HFF-Myc (cell line): ENCODE results near the gene TAX1BP1.

Experiments used
- DNase-seq: peaks from one replicate; pipeline ENCODE4 v3.0.0-alpha.2; 2011; ENCODE audit warnings: low read depth; ENCODE audit errors: extremely low read depth
- H3K4me3 ChIP-seq: replicated peaks from 2 replicates; pipeline ENCODE4 v1.5.1; 2011; ENCODE audit warnings: low read depth, mild to moderate bottlenecking, control low read depth, low read length
- CTCF ChIP-seq: IDR thresholded peaks from 2 replicates; pipeline ENCODE4 v1.5.1; 2012; ENCODE audit warnings: mild to moderate bottlenecking, low read depth, low read length, control low read depth; ENCODE audit errors: missing control alignments

TAX1BP1 gene

GRCh38 chr7:27775782-27776181 is 35.8 kb downstream of the TAX1BP1 start:
- no peak for DNase-seq
- H3K4me3 ChIP-seq = no peak overlapping the region
- TF ChIP-seq CTCF = no peak

- H3K4me3 ChIP-seq = no peak overlapping the region
- no peak for TF ChIP-seq CTCF
- no peak for DNase-seq
Observed at GRCh38 chr7:27777662-27778061, 37.7 kb downstream of the TAX1BP1 start.

GRCh38 chr7:27779873-27780272 is 39.9 kb downstream of the TAX1BP1 start:
- DNase-seq = no peak
- no peak overlapping the region for H3K4me3 ChIP-seq
- TF ChIP-seq CTCF = no peak

GRCh38 chr7:27781188-27781587 is 41.2 kb downstream of the TAX1BP1 start:
- H3K4me3 ChIP-seq = no peak overlapping the region
- no peak for TF ChIP-seq CTCF
- DNase-seq = no peak

GRCh38 chr7:27782849-27783248 is 42.9 kb downstream of the TAX1BP1 start:
- TF ChIP-seq CTCF = no peak
- H3K4me3 ChIP-seq = no peak overlapping the region
- DNase-seq = no peak

- peak; percentile 45 for TF ChIP-seq CTCF
- DNase-seq = peak; percentile 17
- no peak overlapping the region for H3K4me3 ChIP-seq
Observed at GRCh38 chr7:27784399-27785053, 44.6 kb downstream of the TAX1BP1 start.

- DNase-seq = no peak
- H3K4me3 ChIP-seq = no peak overlapping the region
- TF ChIP-seq CTCF = no peak
Observed at GRCh38 chr7:27788437-27788836, 48.5 kb downstream of the TAX1BP1 start.
